ENCODE results near the gene EYA2. TPM values are rescaled to one million over a fixed set of nuclear protein-coding genes. Genes with fewer than 3 reads are reported as not detected.
"Not testable (repeated sequence)": the region's sequence is repeated elsewhere in the genome, so short reads cannot be mapped to it uniquely, and the experiment has no call there.

Gene EYA2
- total RNA-seq, 1 donor from 2014 or later, result 27.7 TPM

GRCh38 chr20:47142774-47143170 is 248.1 kb downstream of the EYA2 start:
- ATAC-seq, result no peak

GRCh38 chr20:47143657-47144056 is 249.0 kb downstream of the EYA2 start:
- ATAC-seq, result no peak

DNA sequence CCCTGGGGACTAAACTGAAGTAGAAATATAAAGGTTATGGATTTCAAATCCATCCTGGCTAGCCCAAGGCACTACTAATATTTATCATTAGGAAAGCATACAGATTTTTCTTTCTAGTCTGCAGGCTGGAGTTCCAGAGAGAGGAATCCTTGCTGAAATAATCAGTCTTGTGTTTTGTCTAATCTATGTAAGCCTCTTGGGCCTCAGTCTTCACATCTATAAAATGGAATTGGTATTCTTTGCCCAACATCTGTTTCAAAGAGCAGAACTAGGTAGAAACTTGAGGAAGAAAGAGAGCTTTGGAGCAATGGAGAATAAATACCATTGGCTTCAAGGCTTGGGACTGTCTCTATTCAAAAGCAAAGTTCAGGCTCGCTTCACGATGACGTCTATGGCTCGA is 249.8 kb downstream of the EYA2 start:
- no peak for ATAC-seq

DNA sequence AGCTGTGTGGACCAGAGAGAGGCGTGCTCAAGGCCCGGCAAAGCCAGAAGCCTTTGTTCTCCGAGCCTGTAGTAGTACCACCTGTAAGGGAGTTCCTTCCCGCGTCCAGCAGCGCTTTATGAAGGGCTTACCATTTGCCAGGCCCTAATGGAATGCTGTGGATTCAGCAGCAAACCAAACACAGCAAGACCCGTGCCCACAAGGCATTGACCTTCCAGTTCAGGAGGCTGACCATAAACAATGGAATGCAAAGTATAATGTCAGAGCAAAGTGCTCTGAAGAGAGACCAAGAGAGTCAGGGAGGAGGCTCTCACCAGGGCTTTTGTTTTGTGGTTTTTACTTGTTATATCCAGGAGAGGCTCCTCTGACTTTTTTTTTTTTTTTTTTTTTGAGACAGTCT is 252.0 kb downstream of the EYA2 start:
- no peak for ATAC-seq

DNA sequence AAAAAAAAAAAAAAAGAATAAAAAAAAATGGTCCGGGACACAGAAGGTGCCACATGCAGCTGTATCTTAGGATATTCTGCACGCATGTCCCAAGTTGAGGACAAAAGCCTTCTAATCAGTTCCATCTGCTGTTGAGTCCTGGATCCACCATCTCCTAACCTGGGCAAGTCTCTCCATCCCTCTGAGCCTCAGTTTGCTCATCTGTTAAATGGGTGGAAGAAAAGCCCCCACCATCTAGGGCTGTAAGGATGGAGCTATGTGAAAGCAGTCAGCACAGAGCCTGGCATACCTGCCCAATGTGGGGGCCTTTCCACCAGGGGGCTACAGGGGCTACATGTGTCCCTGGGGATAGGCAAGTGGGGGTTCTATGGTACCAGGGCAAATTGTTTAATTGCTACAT is 253.4 kb downstream of the EYA2 start:
- ATAC-seq, result no peak

GRCh38 chr20:47149939-47150338 is 255.3 kb downstream of the EYA2 start:
- no peak for ATAC-seq

GRCh38 chr20:47150403-47151152 is 255.9 kb downstream of the EYA2 start:
- ATAC-seq, result peak; percentile 89

DNA sequence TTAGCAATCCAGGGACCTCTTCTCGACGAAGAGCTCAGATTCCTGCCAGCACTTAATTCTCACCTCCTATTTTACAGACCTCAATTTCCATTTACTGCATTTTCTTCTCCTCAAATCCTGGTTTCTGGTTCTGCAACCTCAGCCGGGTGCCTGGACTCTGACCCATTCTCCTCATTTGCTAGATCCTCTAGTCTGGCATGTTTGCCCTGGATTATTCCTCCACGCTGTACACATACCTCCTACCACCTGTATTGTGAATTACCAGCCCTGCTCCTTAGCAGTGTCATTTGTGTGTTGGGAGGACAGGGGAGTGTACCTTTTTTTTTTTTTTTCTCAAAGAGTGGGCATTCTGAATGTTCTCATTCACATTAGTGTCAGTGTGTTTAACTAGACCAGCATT is 257.4 kb downstream of the EYA2 start:
- ATAC-seq, result no peak

GRCh38 chr20:47154089-47154488 is 259.4 kb downstream of the EYA2 start:
- no peak for ATAC-seq

DNA sequence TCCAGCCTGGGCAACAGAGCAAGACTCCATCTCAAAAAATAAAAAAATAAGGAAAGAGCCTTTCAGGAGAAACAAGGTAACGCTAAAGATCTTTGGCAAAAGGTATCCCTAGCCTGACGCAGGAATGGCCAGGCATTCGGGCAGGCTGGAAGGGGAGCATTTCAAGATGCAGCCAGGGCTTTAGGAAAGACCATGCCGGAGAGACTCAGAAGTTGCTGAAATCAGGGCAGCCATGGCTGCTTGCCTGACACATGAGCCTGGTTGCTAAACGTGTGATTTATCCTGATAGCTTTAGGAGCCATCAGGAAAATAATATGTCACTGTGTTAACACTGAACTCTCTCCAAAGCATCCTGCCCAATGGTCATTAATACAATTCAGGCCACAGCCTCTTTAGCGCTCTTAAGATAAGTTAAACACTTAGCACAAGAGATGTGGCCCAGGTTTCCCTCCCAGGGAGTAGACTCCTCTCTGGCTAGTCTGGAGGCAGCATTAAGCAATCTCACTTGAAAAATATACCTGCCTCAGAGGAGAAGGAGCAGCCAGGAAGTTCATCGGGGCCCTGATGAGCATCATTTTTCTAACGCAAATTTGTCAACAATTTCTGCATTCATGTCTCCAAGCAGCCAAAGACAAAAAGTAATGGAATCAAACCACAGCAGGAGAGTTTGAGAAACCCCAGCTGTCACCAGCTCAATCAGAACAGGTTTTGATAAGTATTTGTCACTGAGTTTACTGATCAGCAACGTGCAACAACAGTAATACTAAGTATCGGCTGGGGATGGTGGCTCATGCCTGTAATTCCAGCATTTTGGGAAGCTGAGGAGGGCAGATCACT is 261.9 kb downstream of the EYA2 start:
- no peak for ATAC-seq

- no peak for ATAC-seq
These were observed 264.5 kb downstream of the EYA2 start for GRCh38 chr20:47159166-47159565.

- ATAC-seq, result no peak
These were observed 265.6 kb downstream of the EYA2 start for GRCh38 chr20:47160240-47160639.

- no peak for ATAC-seq
These were observed 266.3 kb downstream of the EYA2 start for GRCh38 chr20:47160992-47161391.

GRCh38 chr20:47161411-47161810 is 266.8 kb downstream of the EYA2 start:
- no peak for ATAC-seq

GRCh38 chr20:47164140-47164539 is 269.5 kb downstream of the EYA2 start:
- ATAC-seq, result no peak

- ATAC-seq, result no peak
These were observed 270.8 kb downstream of the EYA2 start for GRCh38 chr20:47165376-47165865.

- ATAC-seq, result no peak
These were observed 273.2 kb downstream of the EYA2 start for GRCh38 chr20:47167846-47168245.

GRCh38 chr20:47172579-47172978 is 277.9 kb downstream of the EYA2 start:
- ATAC-seq, result no peak

DNA sequence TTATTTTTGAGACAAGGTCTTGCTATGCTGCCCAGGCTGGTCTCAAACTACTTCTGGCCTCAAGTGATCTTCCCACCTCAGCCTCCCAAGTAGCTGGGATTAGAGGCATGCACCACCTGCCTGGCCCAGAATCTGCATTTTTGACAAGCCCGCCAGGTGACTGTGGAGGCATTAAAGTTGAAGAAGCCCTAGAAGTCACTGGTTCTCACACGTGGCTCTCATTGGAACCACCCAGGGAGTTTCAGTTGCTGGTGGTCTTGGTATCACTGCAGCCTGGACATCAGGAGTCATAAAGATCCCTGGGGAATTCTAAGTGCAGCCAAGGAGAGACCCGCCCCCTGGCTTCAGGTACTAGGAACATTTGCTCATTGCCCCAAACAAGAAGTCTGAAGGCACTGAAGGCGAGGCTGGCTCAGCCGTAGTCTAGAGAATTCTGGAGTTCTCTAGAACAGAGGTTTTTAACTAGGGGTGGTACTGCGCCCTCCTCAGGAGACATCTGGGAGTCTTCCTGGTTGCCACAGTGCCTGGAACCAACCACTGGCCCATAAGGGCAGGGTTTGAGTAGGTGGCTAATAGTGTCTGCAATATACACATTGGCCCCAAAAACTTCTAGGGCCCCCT is 279.1 kb downstream of the EYA2 start:
- ATAC-seq, result no peak

DNA sequence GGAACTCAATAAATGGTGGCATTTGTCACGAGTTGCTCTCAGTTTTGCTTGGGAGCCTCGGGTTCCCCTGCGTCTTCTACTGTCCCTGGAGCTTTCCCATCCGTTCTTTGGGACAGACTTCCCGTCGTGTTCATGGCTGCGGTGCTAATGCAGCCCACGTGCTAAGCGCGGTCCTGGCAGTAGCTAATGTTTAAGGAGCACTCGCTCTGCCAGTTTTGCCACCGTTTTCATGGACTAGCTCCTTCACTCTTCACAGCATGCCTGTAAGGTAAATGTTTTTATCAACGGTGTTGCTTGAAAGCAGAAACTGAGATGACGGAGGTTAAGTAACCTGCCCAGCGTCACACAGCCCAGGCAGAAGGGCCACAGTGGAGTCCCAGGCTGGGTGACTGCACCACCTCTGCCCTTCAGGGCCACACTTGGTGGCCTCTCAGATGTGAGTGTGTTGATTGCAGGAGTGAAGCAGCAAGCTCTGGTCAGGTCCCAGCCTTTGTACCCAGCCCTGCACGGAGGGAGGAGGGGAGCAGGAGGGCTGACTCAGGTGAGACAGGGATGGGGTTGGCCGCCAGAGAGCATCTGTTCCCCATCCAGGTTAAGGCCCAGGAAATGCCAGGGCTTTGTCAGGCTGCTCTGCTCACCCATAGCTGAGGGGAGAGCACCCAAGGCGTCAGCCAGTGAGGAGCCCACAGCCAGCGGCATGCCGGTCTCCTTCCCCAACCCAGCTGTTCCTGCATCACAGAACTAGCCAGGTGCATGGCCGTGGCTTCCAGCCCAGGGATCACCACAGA is 280.0 kb downstream of the EYA2 start:
- no peak for ATAC-seq

DNA sequence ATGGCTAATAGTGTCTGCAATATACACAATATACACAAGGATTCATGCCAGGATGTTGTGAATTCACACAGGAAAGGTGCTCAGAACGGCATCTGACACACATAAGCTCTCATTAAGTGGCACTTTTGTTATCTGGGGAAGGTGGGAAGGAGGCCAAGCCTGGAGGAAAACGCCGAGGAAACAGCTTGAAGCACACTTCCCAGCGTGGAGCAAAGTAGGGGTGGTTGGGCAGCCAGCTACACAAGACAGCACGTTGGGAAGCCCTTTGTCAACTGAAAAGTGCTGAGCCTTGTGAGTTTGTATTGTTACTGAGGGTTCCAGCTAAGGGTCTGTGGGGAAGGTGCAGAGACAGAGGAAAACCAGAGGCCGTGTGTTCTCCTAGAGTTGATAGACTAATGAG is 280.9 kb downstream of the EYA2 start:
- ATAC-seq, result no peak

DNA sequence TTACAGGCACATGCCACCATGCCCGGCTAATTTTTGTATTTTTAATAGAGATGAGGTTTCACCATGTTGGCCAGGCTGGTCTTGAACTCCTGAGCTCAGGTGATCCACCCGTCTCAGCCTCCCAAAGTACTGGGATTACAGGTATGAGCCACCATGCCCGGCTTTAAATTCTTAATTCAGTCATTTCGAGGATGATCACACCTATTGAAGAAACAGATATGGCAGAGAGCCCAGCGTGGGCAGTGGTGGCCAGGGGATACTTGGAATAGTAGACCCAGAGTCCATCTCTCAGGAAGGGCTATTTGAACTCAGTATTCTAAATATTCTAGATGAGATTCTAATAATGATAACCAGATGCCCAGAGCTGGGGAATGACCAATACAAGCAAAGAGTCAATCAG is 281.6 kb downstream of the EYA2 start:
- not testable (repeated sequence) for ATAC-seq

DNA sequence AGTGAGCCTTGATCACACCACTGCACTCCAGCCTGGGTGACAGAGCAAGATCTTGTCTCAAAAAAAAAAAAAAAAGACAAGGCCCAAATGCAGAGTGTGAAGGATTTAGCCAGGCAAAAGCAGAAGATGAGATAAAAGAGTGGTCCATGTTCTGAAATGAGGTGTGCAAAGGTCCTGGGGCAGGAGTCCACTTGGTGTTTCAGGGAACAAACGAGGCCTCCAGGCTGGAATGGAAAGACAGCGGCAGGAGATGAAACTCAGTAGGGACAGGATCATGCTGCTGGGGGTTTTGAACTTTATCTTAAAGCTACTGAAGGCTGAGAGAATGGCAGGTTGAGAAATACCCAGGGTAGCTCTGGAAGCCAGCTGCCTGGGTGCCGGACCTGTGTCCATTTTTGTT is 283.6 kb downstream of the EYA2 start:
- ATAC-seq, result no peak

Data from esophagus mucosa (tissue), 1 donor.